ENCODE data around the gene SPDYE18.
"Not testable (repeated sequence)": the region's sequence is repeated elsewhere in the genome, so short reads cannot be mapped to it uniquely, and the experiment has no call there.

Gene SPDYE18

GRCh38 chr7:77062557-77062956 is at the start of gene SPDYE18:
TSS of gene SPDYE18 (minus strand) at chr7:77062558. CDS start at chr7:77060512, 2,046 bp downstream.
- DNase-seq (ENCODE audit: low read depth in 1 of 2, low spot score in 1 of 2), result not testable (repeated sequence)

DNA sequence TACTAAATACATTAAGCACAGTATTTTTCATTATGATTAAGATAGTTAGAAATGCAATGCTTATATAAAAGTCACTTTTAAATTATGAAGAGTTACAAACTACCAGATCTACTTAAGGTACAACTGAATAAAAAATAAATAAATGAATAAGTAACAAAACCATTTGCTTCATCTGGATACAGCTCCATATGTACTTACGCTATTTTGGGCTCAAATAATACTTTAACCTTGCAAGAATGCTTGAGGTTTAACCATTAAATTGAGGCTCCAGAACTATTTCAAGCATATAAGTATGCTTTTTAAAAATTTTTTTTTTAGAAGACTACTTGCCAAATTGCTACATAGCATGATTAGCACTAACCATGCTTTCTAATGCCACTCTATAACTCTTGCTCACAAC is 46.0 kb upstream of the SPDYE18 start:
- not testable (repeated sequence) for DNase-seq (ENCODE audit: low read depth in 1 of 2, low spot score in 1 of 2)

GRCh38 chr7:77107659-77108058 is 45.3 kb upstream of the SPDYE18 start:
- DNase-seq (ENCODE audit: low read depth in 1 of 2, low spot score in 1 of 2), result not testable (repeated sequence)

- not testable (repeated sequence) for DNase-seq (ENCODE audit: low read depth in 1 of 2, low spot score in 1 of 2)
Measured at GRCh38 chr7:77105904-77106303, 43.5 kb upstream of the SPDYE18 start.

DNA sequence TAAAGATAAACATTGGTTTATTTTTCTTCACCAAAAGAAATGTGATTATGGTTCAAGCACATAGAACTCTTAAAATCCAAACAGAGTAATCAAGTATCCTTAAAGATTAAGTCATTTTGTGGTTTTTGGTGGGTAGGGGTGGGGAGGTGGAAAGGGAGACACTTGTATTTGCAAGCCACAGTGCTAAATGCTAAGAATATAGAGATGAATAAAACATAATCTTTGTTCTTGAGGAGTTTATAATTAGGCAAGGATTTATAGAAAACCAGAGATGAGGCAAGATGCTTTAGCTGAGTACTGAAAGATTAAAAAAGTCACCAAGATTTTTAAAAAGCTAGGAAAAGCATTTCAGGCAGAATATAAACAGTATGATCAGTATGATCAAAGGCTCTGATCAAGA is 40.3 kb upstream of the SPDYE18 start:
- not testable (repeated sequence) for DNase-seq (ENCODE audit: low read depth in 1 of 2, low spot score in 1 of 2)

DNA sequence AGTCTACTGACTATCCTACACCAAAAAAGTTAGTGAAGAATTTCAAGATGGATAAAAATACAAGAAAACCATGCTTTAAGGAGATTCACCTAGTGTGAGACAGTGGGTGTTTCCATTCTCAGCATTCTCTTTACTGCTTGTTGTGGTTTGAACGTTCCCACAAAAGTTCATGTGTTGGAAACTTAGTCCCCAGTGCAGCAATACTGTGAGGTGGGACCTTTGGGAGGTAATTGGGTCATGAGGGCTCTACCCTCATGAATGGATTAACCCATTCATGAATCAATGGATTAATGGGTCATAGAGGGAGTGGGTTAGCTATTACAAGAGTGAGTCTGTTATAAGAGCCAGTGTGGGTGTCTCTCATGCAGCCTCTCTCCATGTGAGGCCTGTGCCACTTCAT is 38.8 kb upstream of the SPDYE18 start:
- not testable (repeated sequence) for DNase-seq (ENCODE audit: low read depth in 1 of 2, low spot score in 1 of 2)

DNA sequence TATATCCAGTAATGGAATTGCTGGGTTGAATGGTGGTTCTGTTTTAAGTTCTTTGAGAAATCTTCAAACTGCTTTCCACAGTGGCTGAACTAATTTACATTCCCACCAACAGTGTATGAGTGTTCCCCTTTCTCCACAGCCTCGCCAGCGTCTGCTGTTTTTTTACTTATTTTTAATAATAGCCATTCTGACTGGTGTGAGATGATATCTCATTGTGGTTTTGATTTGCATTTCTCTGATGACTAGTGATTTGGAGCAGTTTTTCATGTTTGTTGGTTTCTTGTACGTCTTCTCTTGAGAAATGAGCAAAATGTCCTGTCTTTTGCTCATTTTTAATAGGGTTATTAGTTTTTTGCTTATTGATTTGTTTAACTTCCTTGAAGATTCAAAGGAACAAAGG is 38.1 kb upstream of the SPDYE18 start:
- DNase-seq (ENCODE audit: low read depth in 1 of 2, low spot score in 1 of 2), result not testable (repeated sequence)

GRCh38 chr7:77092301-77092700 is 29.9 kb upstream of the SPDYE18 start:
- not testable (repeated sequence) for DNase-seq (ENCODE audit: low read depth in 1 of 2, low spot score in 1 of 2)

DNA sequence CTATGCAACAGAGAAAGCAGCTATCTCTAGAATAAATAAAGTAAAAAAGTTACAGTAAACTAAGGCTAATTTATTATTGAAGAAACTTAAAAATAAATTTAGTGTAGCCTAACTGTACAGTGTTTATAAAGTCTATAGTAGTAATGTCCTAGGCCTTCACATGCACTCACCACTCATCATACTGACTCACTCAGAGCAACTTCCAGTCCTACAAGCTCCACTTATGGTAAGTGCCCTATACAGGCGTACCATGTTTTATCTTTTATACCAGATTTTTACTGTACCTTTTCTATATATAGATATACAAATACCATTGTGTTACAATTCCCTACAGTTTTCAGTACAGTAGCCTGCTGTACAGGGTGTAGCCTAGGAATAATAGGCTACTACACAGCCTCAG is 19.8 kb upstream of the SPDYE18 start:
- not testable (repeated sequence) for DNase-seq (ENCODE audit: low read depth in 1 of 2, low spot score in 1 of 2)

- DNase-seq (ENCODE audit: low read depth in 1 of 2, low spot score in 1 of 2), result not testable (repeated sequence)
Measured at GRCh38 chr7:77080236-77080635, 17.9 kb upstream of the SPDYE18 start.

DNA sequence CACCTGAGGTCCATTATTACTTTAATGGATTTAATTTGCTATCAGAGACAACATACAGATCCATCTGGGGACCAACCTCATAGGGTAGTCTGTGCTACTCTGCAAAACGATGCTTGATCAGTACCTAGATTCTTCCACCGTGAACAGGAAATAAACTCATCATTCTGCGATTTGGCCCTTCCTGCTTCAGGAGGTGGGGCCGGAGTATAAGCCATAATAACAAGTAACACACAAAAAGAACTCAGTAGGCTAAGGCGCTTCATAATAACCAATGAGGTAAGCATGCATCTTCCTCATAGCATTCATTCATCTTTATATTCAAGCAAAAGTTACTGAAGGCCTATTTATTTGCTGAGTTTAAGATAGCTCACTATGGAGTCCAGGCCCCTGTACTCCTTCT is 17.3 kb upstream of the SPDYE18 start:
- DNase-seq (ENCODE audit: low read depth in 1 of 2, low spot score in 1 of 2), result not testable (repeated sequence)

DNA sequence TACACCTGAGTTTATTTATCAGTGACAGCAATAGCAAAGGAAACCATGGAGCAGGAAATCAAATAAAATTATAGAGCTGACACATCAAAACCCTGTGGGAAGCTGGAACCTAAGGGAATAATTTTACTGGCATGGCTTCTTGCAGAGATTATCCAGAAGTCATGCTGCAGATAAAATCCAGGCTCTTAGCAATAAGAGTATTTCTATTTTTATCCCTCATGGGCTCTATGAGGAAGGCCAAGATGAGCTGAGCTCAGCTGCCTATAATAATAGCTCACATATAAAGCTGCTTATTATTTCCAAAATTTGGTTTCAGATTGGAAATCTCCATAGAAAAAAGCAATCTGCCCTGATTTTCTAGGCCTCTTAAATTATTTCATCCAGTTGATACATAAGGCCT is 16.8 kb upstream of the SPDYE18 start:
- not testable (repeated sequence) for DNase-seq (ENCODE audit: low read depth in 1 of 2, low spot score in 1 of 2)

- DNase-seq (ENCODE audit: low read depth in 1 of 2, low spot score in 1 of 2), result not testable (repeated sequence)
Measured at GRCh38 chr7:77077060-77077459, 14.7 kb upstream of the SPDYE18 start.

DNA sequence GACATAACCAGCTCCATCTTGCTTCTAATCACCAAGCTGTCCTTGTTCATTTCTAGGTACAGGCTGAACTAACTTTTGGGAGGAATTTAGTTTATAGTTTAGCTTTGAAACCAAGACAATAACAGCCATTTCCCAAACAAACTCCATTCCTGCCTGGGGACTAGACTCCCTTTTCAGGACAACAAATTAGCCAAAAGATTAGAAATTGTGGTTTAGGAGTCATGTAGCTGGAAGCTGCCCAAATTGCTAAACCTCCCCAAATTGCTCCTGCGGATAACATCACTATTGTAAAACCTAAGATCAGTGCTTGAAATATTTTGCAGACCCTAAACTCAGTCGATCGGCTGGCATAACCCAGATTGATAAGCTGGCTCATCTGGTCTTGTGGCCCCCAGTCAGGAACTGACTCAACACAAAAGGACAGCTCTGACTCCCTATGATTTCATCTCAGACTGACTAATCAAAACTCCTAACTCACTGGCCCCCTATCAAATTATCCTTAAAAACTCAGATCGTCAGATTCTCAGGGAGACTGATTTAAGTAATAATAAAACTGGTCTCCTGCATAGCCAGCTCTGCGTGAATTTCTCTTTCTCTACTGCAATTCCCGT is 12.5 kb upstream of the SPDYE18 start:
- DNase-seq (ENCODE audit: low read depth in 1 of 2, low spot score in 1 of 2), result not testable (repeated sequence)

GRCh38 chr7:77071108-77071507 is 8.8 kb upstream of the SPDYE18 start:
- DNase-seq (ENCODE audit: low read depth in 1 of 2, low spot score in 1 of 2), result not testable (repeated sequence)

DNA sequence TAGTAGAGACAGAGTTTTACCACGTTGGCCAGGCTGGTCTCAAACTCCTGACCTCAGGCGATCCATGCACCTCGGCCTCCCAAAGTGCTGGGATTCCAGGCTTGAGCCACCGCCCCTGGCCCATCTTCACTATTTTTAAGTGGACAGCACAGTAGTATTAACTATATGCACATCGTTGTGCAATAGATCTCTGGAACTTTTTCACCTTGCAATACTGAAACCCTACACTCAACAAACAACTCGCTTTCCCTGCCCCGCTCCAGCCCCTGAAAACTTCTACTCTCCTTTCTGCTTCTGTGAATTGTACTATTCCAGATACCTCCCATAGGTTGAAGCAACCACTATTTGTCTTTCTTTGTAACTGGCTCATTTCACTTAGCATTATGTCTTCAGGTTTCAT is 3.5 kb upstream of the SPDYE18 start:
- DNase-seq (ENCODE audit: low read depth in 1 of 2, low spot score in 1 of 2), result not testable (repeated sequence)

- not testable (repeated sequence) for DNase-seq (ENCODE audit: low read depth in 1 of 2, low spot score in 1 of 2)
Measured at GRCh38 chr7:77063732-77064131, 1.4 kb upstream of the SPDYE18 start.

DNA sequence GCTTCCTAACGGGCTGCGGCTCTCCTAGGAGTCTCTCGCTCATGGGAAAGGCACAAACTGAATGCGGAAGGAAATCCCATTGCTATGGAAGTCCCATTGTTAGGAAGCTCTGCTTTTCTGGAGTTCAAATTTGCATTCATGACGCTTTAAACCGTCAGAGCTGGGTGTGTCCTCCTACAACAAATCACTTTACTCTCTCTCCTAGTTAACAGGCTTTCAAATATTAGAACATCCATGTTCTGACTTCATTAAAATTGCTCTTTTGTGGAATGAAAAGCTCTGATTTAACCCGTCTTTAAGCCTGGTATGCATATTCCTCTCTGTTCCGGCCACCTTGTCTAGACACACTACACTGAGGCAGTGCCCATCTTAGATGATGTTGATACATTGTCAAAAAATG is 30.1 kb downstream of the SPDYE18 start, which contains the start of gene SPDYE17:
Gene SPDYE17, minus strand, starts transcription at position 101 of the 400 bp plus-strand sequence. CDS start 1,791 bp downstream, outside the sequence.
- not testable (repeated sequence) for DNase-seq (ENCODE audit: low read depth in 1 of 2, low spot score in 1 of 2)

- not testable (repeated sequence) for DNase-seq (ENCODE audit: low read depth in 1 of 2, low spot score in 1 of 2)
Measured at GRCh38 chr7:77026349-77026748, 36.0 kb downstream of the SPDYE18 start.

DNA sequence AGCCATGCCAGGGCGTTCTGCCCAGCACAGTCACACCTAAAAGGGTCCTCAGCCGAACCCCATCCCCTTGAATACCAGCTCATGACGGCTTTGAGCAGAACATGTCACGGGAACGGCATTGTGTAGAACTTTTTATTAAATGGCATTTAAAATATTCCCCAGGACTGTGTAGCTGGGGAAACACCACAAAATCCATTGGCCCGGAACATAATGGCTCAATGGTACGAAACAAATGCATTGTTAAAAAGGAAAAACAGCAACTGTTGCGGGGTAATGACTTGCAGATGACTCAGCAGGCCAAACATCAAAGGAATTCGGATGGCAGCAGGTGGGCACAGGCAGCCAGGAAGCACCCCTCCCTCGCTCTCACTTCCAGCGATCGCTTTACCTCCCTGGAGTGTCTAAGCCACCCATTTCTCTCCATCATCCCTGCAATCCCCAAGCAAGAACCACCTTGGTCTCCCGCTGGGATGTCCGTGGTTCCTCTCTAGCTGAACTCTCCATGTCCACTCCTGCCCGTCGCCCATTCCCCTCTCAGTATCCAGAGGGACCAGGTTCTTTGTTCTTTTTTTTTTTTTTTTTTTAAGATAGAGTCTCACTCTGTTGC is 52.2 kb downstream of the SPDYE18 start:
- DNase-seq (ENCODE audit: low read depth in 1 of 2, low spot score in 1 of 2), result not testable (repeated sequence)

DNA sequence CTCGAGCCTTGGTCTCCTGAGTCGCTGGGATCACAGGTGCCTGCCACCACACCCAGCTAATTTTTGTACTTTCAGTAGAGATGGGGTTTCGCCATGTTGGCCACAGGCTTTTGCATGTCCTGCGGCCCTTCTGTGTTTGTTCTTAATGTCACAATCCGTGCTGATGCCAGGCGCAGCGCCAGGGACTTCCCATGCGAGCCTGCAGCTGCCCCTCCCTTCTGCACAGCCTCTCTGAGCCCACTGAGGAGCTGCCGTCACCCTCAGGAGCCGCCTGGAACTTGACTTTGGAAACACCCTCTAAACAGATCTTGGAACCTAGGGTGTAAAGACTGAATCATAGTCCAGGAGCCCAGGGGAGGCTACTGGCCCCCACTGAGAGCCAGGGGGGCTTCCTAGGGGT is 54.4 kb downstream of the SPDYE18 start:
- not testable (repeated sequence) for DNase-seq (ENCODE audit: low read depth in 1 of 2, low spot score in 1 of 2)

Measured in stimulated activated CD4-positive, alpha-beta T cell treated with anti-CD3 and anti-CD28 coated beads, Interleukin-15, amount 100 ng/mL, for 1 hour (primary cell).